HEK293T (cell line): Measurements from ENCODE around the gene COL10A1.

Source experiments
- ARNT ChIP-seq: fragments of 450-650 bp; IDR thresholded peaks from 2 replicates; pipeline ENCODE4 v1.6.1; 2017; ENCODE audit warnings: mild to moderate bottlenecking
- CTBP1 ChIP-seq: fragments of 450-650 bp; IDR thresholded peaks from 2 replicates; pipeline ENCODE4 v1.6.1; 2016; ENCODE audit warnings: borderline replicate concordance
- ELF4 ChIP-seq: fragments of 450-650 bp; IDR thresholded peaks from 2 replicates; pipeline ENCODE4 v1.6.1; 2017; ENCODE audit warnings: antibody characterized with exemption
- FOXA1 ChIP-seq: fragments of 450-650 bp; IDR thresholded peaks from 2 replicates; pipeline ENCODE4 v1.6.1; 2016; ENCODE audit warnings: mild to moderate bottlenecking
- FOXK2 ChIP-seq: fragments of 450-650 bp; IDR thresholded peaks from 2 replicates; pipeline ENCODE4 v1.6.1; 2016; ENCODE audit warnings: mild to moderate bottlenecking
- FOXM1 ChIP-seq: fragments of 450-650 bp; IDR thresholded peaks from 2 replicates; pipeline ENCODE4 v1.6.1; 2017; ENCODE audit warnings: mild to moderate bottlenecking, borderline replicate concordance
- HDGF ChIP-seq: fragments of 450-650 bp; IDR thresholded peaks from 2 replicates; pipeline ENCODE4 v1.6.1; 2017; ENCODE audit warnings: antibody characterized with exemption, borderline replicate concordance
- L3MBTL2 ChIP-seq: fragments of 450-650 bp; conservative IDR thresholded peaks from 2 replicates; pipeline ENCODE4 v1.6.1; 2016; ENCODE audit warnings: mild to moderate bottlenecking
- LEF1 ChIP-seq: fragments of 450-650 bp; IDR thresholded peaks from 2 replicates; pipeline ENCODE4 v1.6.1; 2017; ENCODE audit warnings: mild to moderate bottlenecking, borderline replicate concordance
- PKNOX1 ChIP-seq: fragments of 450-650 bp; IDR thresholded peaks from 2 replicates; pipeline ENCODE4 v1.6.1; 2016
- SP1 ChIP-seq: fragments of 450-650 bp; IDR thresholded peaks from 2 replicates; pipeline ENCODE4 v1.6.1; 2017
- SUZ12 ChIP-seq: fragments of 450-650 bp; IDR thresholded peaks from 2 replicates; pipeline ENCODE4 v1.6.1; 2016; ENCODE audit warnings: mild to moderate bottlenecking
- TARDBP ChIP-seq: fragments of 450-650 bp; IDR thresholded peaks from 2 replicates; pipeline ENCODE4 v1.6.1; 2016

GRCh38 chr6:116152620-116153019 is 26.7 kb upstream of the COL10A1 start:
- no peak for TF ChIP-seq FOXA1
- TF ChIP-seq SP1, result no peak
- no peak for TF ChIP-seq TARDBP
- TF ChIP-seq LEF1, result no peak
- no peak for TF ChIP-seq ARNT
- no peak for TF ChIP-seq SUZ12
- TF ChIP-seq ELF4, result no peak
- TF ChIP-seq PKNOX1, result no peak
- no peak for TF ChIP-seq L3MBTL2
- TF ChIP-seq CTBP1, result no peak
- no peak for TF ChIP-seq FOXK2
- TF ChIP-seq HDGF, result no peak
- no peak for TF ChIP-seq FOXM1
